Measurements from ENCODE around the gene QRFPR.
"Not testable (repeated sequence)": the region's sequence is repeated elsewhere in the genome, so short reads cannot be mapped to it uniquely, and the experiment has no call there.

QRFPR gene

DNA sequence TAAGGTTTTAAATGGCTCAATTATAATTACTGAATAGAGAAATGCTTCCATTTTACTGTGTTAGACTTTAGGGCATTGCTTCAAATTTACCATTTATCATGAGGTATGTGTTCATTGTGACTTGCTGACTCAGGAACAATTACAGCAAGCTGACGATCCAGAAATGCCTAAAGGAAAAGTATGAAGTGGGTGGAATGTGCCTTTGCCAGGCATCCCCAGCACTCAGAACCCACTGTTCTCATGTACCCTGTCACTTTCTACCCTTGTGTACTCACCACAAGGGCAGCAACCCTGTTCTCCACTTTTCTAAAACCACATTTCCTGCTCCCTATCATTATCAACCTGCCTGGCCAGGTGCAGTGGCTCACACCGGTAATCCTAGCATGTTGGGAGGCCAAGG, 41.5 kb downstream of the QRFPR start:
- no peak for DNase-seq

DNA sequence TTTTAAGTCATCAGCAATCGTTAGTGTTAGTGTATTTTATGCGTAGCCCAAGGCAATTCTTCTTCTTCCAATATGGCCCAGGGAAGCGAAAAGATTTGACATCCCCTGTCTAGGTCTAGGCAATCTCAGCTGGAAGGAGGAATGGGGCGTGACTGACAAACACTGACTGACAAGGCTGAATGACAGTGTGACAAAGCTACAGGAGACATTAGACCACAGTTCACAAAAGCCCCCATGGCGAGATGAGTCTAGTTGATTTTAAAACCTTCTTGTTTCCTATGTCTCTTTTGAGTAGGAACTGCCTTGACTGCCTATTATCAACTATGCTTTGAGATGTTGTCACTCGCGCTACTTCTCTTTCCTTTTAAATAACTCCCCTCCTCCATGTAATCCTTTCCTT, 42.3 kb downstream of the QRFPR start:
- DNase-seq = no peak

DNA sequence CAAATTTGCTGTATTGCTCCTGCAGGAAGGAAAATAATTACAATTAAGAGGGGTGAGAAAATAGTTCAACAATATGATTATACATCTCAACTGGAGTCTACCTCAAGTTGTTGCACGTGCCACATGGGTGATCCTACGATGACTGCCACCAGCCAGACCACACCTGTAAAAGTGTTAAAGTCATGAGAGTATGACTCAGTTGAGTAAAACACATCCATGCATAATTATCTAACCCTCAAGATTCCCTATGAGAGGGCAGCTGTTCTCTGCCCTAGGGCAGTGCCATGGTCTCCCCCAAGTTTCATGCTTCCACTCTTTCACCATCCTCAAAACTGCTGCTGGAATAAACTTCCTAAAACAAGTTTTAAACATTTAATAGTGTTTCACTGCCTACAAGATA, 44.1 kb downstream of the QRFPR start:
- no peak for DNase-seq

DNA sequence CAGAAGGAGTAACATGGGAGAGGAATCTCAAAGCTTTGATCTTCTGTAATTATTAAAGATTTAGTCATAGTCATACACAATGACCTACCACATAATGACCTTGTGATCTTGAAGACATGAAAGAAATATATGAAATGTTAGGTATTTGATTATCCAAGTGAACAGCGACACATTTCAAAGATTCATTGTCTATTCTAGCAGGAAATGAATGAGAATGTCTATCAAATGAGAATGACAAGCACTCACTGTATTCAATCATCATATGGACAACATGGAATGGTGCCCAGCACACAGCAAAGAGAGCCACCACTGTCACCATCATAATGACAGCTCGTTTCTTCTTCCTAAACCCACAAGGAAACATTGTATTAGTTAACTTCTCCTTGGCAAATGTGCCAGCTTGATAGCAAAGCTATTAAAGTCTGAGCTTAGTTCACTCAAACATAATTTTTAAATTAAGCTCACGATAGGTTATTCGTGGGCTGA, 50.6 kb downstream of the QRFPR start:
- DNase-seq = no peak

DNA sequence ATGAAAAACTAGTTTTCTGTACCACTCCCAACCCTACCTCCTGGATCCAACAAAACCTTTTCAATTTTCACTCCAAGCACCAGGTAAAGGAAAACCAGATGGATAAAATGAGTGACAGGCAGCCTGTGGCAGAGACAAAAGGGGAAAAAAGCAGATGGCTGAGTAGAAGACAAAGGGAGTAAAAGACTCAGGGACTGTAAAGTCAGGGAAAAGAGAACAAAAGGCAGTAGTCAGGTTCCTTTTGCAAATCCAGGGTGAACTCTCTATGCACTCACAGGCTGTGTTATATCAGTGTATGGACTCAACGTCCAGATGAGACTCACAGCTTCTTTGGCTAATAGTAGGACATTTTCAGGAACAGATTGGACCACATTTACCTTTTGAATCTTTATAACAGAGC, 54.2 kb downstream of the QRFPR start:
- DNase-seq = no peak

DNA sequence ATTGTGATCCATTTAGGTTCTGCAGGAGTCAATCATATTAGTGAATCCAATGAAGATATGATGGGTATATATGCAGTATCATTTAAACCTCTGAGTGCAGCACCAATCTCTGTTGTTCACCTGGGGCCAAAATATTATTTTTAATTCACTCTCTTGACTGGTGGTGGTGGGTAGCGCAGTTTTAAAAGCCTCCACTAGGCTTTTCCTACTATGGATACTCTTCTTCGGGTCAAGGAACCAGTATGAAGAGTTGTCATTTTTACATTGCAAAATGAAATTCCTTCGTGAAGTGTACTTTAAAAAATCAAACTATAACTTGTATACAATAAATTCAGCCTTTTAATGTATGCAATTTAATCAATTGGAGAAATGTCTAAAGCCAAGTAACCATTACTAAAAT, 56.5 kb downstream of the QRFPR start:
- no peak for DNase-seq

DNA sequence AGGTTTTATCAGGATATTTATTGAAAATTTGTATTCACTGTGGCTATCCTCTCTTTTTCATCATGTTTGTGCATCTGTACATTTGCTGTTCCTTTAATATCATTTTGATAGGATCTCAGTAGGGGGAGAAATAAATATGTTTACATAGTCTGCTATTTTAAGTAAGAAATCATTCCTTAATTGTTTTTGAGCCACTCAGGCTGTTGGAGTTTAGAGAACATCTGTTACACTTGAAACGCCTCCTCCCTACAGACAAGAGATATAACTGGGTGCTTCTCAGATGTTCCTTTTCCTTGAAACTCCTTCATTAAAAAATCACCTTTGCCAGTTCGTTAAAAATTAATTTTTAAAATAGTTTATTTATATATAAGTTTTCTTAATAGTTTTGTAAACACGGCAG, 59.4 kb downstream of the QRFPR start:
- DNase-seq = no peak

DNA sequence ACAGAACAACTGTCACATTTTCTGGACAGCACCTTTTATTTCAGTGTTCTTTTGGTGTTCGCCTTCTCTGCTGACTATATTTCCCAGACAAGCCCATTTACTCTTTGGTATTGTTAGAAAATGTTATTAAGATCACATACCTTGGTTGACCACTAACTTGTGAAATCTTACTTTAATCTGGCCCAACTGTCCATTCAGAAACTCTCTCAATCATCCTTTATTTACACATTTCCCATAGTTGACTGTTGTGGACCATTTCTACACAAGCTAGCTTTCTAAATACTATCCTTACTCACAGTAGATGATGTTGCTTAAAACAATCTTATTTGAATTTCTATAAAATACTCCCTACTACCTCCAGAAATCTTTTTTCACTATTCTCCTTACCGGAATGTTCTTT, 64.7 kb downstream of the QRFPR start:
- DNase-seq = no peak

DNA sequence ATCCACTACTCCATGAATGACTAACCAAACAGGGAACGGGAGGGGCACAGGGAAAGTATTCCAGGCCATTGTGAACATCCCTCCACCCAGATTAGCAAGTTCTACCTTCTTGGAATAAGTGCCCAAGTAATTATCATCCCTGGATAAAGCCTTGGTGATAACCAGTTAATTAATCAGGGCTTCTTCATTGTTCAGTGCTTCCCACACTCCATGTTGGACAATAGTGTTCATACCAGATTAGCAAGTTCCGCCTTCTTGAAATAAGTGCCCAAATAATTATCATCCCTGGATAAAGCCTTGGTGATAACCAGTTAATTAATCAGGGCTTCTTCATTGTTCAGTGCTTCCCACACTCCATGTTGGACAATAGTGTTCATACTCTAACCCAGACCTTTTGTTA, 67.4 kb downstream of the QRFPR start:
- not testable (repeated sequence) for DNase-seq

DNA sequence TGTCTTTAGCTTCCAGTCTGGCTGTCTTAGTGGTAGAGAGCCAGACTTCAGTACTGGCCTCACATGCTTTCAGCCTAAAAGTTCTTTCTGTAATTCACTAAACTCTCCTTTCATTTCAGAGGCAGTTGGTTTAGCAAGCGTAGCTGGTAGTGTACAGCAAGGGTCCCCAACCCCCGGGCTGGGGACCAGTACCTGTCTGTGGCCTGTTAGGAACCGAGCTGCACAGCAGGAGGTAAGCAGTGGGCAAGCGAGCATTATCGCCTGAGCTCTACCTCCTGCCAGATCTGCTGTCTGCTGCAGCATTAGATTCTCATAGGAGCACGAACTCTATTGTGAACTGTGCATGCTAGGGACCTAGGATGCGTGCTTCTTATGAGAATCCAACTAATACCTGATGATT, 72.0 kb downstream of the QRFPR start:
- DNase-seq = no peak

DNA sequence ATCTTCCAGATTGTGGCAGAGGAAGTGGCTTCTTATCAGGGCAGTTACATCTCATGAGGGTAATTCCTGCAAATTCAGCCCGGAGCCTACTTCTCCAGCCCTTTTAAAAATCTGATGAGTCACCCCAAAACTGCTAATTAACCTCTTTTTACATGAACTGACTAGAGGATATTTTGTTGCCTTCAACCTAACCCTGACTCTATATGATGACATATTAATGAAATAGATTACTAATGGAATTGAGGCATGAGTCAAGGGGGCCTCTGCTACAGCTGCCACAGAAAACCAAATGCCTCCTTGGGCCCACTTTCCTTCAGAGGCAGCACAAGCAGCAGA, 72.5 kb downstream of the QRFPR start:
- DNase-seq = no peak

DNA sequence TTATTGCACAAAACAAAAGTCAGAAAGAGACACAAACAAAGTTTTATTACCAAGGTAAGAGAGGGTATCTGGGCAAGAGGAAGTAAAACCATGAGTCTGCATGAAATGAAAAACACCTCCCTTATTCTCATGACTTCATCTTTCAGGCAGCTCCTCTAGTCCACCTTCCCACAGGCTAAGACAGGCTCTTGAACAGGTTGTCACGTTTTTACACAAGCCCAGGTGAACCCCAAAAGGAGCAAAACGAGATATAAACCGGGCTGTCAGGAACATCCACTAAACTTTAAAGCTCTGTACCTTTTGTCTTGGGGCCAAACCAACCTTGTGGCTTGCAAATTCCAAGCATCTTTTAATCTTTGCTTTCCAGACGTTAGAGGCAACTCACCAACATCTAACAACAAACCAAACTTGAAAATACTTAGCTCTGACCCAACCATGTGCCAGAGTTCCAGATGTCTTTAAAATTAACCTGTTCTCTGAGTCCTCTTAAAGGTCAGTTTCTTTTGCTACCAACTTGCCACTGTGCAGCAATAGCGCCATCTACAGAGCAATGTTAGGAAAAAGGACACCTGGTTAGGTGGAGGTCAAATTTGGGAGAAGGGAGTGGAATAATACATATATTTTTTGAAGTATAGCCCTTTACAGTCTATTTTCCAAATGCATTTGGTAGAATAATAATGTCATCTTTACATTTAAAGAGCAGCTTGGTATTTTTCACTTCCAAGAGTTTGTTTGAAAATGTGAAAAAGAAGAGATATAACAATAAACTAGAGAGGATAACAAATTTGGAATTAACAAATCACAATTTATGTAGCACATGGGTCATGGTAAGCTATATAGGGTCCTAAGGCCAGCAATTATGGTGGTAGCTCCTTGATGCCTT, 73.1 kb downstream of the QRFPR start:
- DNase-seq = peak; percentile 6

DNA sequence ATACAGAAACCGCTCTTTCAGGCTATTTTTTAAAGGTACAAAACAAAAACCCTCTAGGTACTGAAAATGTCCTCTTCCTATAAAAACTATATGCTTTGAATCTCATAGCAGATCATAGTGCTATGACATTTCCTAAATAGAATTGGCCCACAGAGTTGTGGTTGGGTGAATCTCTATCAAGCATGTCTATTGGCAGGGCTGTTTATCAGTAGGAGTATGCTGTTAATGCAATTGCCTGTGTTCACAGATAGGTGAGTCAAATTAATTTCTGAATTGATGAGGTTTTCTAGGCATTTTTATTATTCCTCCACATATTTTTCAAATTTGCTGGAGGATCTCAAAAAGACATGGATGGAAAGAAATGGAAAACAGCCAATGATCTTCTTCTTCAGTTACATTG, 73.9 kb downstream of the QRFPR start:
- no peak for DNase-seq

DNA sequence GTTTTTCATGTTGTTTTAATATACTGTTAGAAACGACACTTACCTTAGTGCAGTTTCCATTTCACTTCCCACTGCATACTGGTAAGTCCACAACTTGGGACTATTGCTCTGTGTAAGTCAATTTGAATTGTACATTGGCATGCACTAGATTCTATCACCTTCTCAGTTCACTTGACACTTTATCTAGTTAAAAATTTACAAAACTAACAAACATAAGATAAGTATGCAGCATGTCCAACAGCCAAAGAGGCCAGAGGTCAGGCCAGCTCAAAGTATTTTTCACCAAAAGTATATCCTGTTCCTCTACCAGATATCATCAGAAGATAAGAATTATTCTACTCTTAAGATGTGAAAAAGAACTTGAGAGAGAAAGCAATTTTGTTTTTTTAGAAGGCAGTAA, 75.9 kb downstream of the QRFPR start:
- no peak for DNase-seq

DNA sequence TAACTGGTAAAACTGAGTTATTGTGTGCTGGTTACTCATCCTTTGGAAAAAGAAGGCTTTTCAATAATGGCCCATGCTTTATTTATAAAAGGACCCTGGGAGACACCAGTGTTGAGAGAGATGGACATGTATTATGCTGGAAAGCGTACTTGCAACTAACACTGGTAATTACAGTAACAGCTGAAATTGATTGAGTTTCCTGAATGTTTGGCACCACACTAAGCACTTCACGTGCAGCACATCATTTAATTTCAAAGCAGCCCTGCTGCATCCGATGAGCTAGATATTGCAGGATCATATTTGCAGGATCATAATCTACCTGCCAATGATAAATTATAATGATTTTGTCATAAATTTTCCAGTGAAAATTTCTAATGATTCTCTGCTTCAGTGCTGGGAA, 81.5 kb downstream of the QRFPR start:
- no peak for DNase-seq

DNA sequence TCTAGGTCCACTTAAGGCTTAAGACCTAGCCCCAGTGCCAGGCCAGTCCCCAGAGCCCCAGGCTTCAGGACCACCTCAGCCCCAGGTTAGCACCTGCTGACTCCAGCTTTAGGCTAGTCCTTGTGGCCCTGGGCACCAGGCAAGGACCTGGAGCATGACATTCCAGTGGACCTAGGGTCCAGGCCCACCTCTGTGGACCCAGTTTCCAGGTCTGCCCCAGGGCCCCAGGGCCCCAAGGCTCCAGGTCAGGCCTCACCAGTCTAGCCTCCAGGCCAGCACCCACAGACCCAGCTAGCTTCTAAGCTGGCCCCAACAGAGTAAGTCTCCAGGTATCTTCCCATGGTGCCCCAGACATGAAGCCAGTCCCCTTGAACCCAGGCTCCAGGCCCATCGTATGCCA, 97.5 kb downstream of the QRFPR start:
- DNase-seq = no peak

DNA sequence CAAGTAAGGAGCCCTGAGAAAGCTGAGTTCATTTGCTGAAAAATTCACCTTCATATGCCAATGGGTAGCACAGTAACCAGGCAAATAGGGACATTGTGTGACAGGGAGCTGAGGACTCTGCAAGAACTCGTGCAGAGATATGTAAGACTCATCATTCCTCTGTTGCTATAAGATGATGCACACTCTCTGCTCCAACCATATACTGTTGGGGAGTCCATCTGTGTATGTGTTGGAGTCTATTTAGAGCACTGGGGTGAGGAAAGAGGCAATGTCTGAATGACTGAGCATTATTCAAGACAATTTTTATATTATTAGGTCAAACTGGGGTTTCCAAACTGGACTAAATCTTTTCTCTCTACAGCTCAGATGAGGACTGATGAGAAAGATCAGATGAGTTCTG, 100.4 kb downstream of the QRFPR start:
- no peak for DNase-seq

DNA sequence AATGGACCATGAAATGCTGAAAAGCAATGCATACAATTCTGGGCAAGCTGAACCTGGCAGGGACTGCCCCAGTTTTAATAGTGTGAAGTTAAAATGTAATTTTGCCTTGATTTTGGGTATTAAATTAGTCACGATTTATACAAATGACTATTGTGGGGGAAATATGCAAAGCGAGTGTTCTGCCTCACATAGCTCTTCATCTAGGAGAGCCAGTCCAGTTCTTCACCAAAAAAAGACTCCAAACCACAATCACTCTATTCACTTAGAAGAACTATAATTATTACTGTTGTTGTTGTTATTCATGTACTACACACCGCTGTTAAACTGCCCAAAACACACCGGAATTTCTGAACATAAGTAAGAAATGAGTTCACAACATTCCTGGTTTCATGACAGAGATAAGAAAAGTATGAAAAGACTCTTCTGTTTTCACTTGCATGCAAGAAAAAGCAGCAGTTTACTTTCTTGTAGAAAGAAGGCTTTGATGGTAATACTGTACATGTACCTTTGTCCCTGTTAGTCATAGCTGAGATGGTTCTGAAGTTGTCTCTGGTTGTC, 101.9 kb downstream of the QRFPR start:
- no peak for DNase-seq

Measured in NCI-H1105 (cell line).